H1 (cell line): ENCODE data around the gene SLC6A17. TPM values are rescaled to one million over a fixed set of nuclear protein-coding genes. Genes with fewer than 3 reads are reported as not detected.

Experiments used
- CTCF ChIA-PET: fragments of 300-600 bp; sonication (Branson Sonifier 250); formaldehyde crosslinking; loops from one replicate; lab custom pipeline; 2021; ENCODE audit not compliant: partially characterized antibody; lab: Charles Lee
- POLR2A ChIA-PET: fragments of 300-600 bp; sonication (Branson Sonifier 250); formaldehyde crosslinking; loops from one replicate; lab custom pipeline; 2021; ENCODE audit warnings: inconsistent platforms; ENCODE audit not compliant: partially characterized antibody; lab: Charles Lee
- DNase-seq, 2 experiments: peaks; one replicate each; pipeline versions ENCODE4 v3.0.0 to v3.0.0-alpha.2; 2010 to 2022; ENCODE audit warnings: low spot score in 2 of 2, low read depth in 1 of 2, mixed read lengths in 1 of 2
- FAIRE-seq: peaks from 2 replicates; lab custom pipeline; 2011; peaks lifted over from hg19 to GRCh38; lab: Jason Lieb, UNC
- H2AFZ ChIP-seq: 2 replicates; pipeline ENCODE4 v1.8.1; 2012; ENCODE audit warnings: low read length, inconsistent platforms
- H2AK5ac ChIP-seq: 2 replicates; pipeline ENCODE4 v1.6.1; 2013; ENCODE audit warnings: low read depth, low read length
- H2BK120ac ChIP-seq: replicated peaks from 2 replicates; pipeline ENCODE3; 2013; ENCODE audit warnings: low read depth, low read length, inconsistent platforms
- H2BK12ac ChIP-seq: 2 replicates; pipeline ENCODE4 v1.6.1; 2013; ENCODE audit warnings: low read depth, low read length
- H2BK15ac ChIP-seq: 2 replicates; pipeline ENCODE4 v1.6.1; 2013; ENCODE audit warnings: low read length
- H2BK20ac ChIP-seq: 2 replicates; pipeline ENCODE4 v1.6.1; 2013; ENCODE audit warnings: low read length
- H2BK5ac ChIP-seq: 2 replicates; pipeline ENCODE4 v1.6.1; 2013; ENCODE audit warnings: low read depth, low read length
- H3K14ac ChIP-seq: 2 replicates; pipeline ENCODE4 v1.6.1; 2013; ENCODE audit warnings: inconsistent platforms; ENCODE audit not compliant: insufficient read length
- H3K18ac ChIP-seq: 2 replicates; pipeline ENCODE4 v1.6.1; 2013; ENCODE audit warnings: low read length; ENCODE audit errors: extremely low read depth
- H3K23ac ChIP-seq: 2 replicates; pipeline ENCODE4 v1.6.1; 2013; ENCODE audit warnings: inconsistent platforms; ENCODE audit not compliant: insufficient read length
- H3K23me2 ChIP-seq: 2 replicates; pipeline ENCODE4 v1.6.1; 2013; ENCODE audit warnings: low read depth, low read length
- H3K27ac ChIP-seq: 2 replicates; pipeline ENCODE4 v1.6.1; 2011; ENCODE audit warnings: low read depth, low read length, inconsistent platforms
- H3K27me3 ChIP-seq, 4 experiments: replicated peaks in 1 of 4; 1 replicate in 1 of 4; 2 replicates in 3 of 4; pipeline versions ENCODE4 v1.6.1 to v1.8.1; 2011 to 2013; ENCODE audit warnings: low read length in 3 of 4, mild to moderate bottlenecking in 3 of 4, inconsistent platforms in 2 of 4, mixed read lengths in 2 of 4, moderate library complexity in 1 of 4; ENCODE audit not compliant: control insufficient read depth in 3 of 4, insufficient read depth in 3 of 4; ENCODE audit errors: extremely low read depth in 1 of 4
- H3K36me3 ChIP-seq, 4 experiments: 2 replicates each; pipeline versions ENCODE4 v1.6.1 to v1.8.1; 2011 to 2013; ENCODE audit warnings: mild to moderate bottlenecking in 4 of 4, low read length in 3 of 4, moderate library complexity in 2 of 4, control low read depth in 1 of 4, inconsistent platforms in 1 of 4; ENCODE audit not compliant: insufficient read depth in 4 of 4, control insufficient read depth in 2 of 4
- H3K4ac ChIP-seq: replicated peaks from 2 replicates; pipeline ENCODE3; 2013; ENCODE audit warnings: low read length, low read depth, mixed read lengths, inconsistent platforms; ENCODE audit not compliant: insufficient read length
- H3K4me1 ChIP-seq, 4 experiments: replicated peaks in 1 of 4; 1 replicate in 1 of 4; 2 replicates in 3 of 4; pipeline versions ENCODE4 v1.6.1 to v1.8.1; 2011 to 2013; ENCODE audit warnings: low read length in 3 of 4, inconsistent platforms in 2 of 4, mixed read lengths in 1 of 4; ENCODE audit not compliant: insufficient read depth in 4 of 4, control insufficient read depth in 3 of 4
- H3K4me2 ChIP-seq, 2 experiments: 2 replicates each; pipeline versions ENCODE4 v1.6.1 to v1.8.1; 2011 to 2013; ENCODE audit warnings: low read depth in 2 of 2, low read length in 2 of 2, control low read depth in 1 of 2, inconsistent platforms in 1 of 2, mild to moderate bottlenecking in 1 of 2; ENCODE audit not compliant: insufficient read depth in 1 of 2
- H3K4me3 ChIP-seq, 4 experiments: fragments of 200-600, 300-600 bp in 1 of 4; sonication (generic), shearing (Covaris generic), sonication (Bioruptor Twin) in 1 of 4; 2 replicates each; pipeline versions ENCODE4 v1.5.1 to v1.8.1; 2011 to 2016; ENCODE audit warnings: low read length in 4 of 4, low read depth in 3 of 4, control low read depth in 2 of 4, inconsistent platforms in 2 of 4, mild to moderate bottlenecking in 2 of 4, mixed read lengths in 1 of 4, moderate library complexity in 1 of 4; ENCODE audit not compliant: insufficient read depth in 2 of 4; ENCODE audit errors: extremely low read depth in 1 of 4
- H3K56ac ChIP-seq: replicated peaks from 2 replicates; pipeline ENCODE3; 2013; ENCODE audit warnings: low read depth, mild to moderate bottlenecking, mixed read lengths, low read length, inconsistent platforms; ENCODE audit not compliant: insufficient read length
- H3K79me1 ChIP-seq: 2 replicates; pipeline ENCODE4 v1.6.1; 2013; ENCODE audit warnings: low read depth, low read length, control low read depth
- H3K79me2 ChIP-seq, 2 experiments: 2 replicates each; pipeline versions ENCODE4 v1.6.1 to v1.8.1; 2012 to 2013; ENCODE audit warnings: low read length in 2 of 2, mild to moderate bottlenecking in 2 of 2, inconsistent platforms in 1 of 2; ENCODE audit not compliant: insufficient read depth in 2 of 2, control insufficient read depth in 1 of 2
- H3K9ac ChIP-seq, 4 experiments: replicated peaks in 1 of 4; 1 replicate in 1 of 4; 2 replicates in 3 of 4; pipeline versions ENCODE4 v1.6.1 to v1.8.1; 2011 to 2013; ENCODE audit warnings: low read depth in 3 of 4, low read length in 3 of 4, control low read depth in 2 of 4, mild to moderate bottlenecking in 2 of 4, moderate library complexity in 2 of 4, inconsistent platforms in 1 of 4; ENCODE audit errors: extremely low read depth in 1 of 4
- H3K9me3 ChIP-seq, 2 experiments: 2 replicates each; pipeline versions ENCODE4 v1.6.1 to v1.8.1; 2012 to 2013; ENCODE audit warnings: mild to moderate bottlenecking in 2 of 2, moderate library complexity in 2 of 2, control low read depth in 1 of 2, inconsistent platforms in 1 of 2, low read depth in 1 of 2, low read length in 1 of 2, mixed read lengths in 1 of 2; ENCODE audit not compliant: insufficient read depth in 2 of 2
- H4K20me1 ChIP-seq, 2 experiments: replicated peaks in 1 of 2; 2 replicates each; pipeline versions ENCODE3 to v1.8.1; 2011 to 2013; ENCODE audit warnings: inconsistent platforms in 2 of 2, low read length in 2 of 2, mild to moderate bottlenecking in 1 of 2; ENCODE audit not compliant: insufficient read depth in 2 of 2, control insufficient read depth in 1 of 2
- H4K5ac ChIP-seq: 2 replicates; pipeline ENCODE4 v1.6.1; 2013; ENCODE audit warnings: low read length, low read depth, mixed read lengths, inconsistent platforms; ENCODE audit not compliant: insufficient read length
- H4K8ac ChIP-seq: 2 replicates; pipeline ENCODE4 v1.8.0; 2013; ENCODE audit warnings: mild to moderate bottlenecking, moderate library complexity, low read length, inconsistent platforms; ENCODE audit not compliant: insufficient read depth; ENCODE audit errors: extremely low read depth
- H4K91ac ChIP-seq: replicated peaks from 2 replicates; pipeline ENCODE3; 2013; ENCODE audit warnings: low read length, mixed read lengths, inconsistent platforms; ENCODE audit not compliant: insufficient read length
- CHD2 ChIP-seq: IDR thresholded peaks from 2 replicates; pipeline ENCODE4 v1.6.1; 2012; ENCODE audit warnings: low read length, improper control_type of control experiment
- CTBP2 ChIP-seq: IDR thresholded peaks from 2 replicates; pipeline ENCODE4 v1.7.0; 2011; ENCODE audit warnings: borderline replicate concordance, mild to moderate bottlenecking, moderate library complexity, mixed read lengths, low read length; ENCODE audit not compliant: insufficient read depth, insufficient read length
- EP300 ChIP-seq, 2 experiments: IDR thresholded peaks; 1 replicate in 1 of 2; 2 replicates in 1 of 2; pipeline ENCODE4 v1.6.1; 2011 to 2012; ENCODE audit warnings: low read depth in 2 of 2, low read length in 2 of 2, mild to moderate bottlenecking in 2 of 2, borderline replicate concordance in 1 of 2, inconsistent platforms in 1 of 2, moderate library complexity in 1 of 2
- GABPA ChIP-seq: IDR thresholded peaks from 2 replicates; pipeline ENCODE4 v1.6.1; 2011; ENCODE audit warnings: mild to moderate bottlenecking, low read length, moderate library complexity, borderline replicate concordance; ENCODE audit not compliant: insufficient read depth
- JUN ChIP-seq: IDR thresholded peaks from 2 replicates; pipeline ENCODE4 v1.6.1; 2011; ENCODE audit warnings: low read depth, mild to moderate bottlenecking, improper control_type of control experiment, low read length
- MAFK ChIP-seq: IDR thresholded peaks from 2 replicates; pipeline ENCODE4 v1.6.1; 2012; ENCODE audit warnings: low read depth, mild to moderate bottlenecking, improper control_type of control experiment, low read length
- NRF1 ChIP-seq: IDR thresholded peaks from 2 replicates; pipeline ENCODE4 v1.6.1; 2011; ENCODE audit warnings: mild to moderate bottlenecking, low read depth, low read length, improper control_type of control experiment
- POLR2A ChIP-seq, 2 experiments: IDR thresholded peaks; 1 replicate in 1 of 2; 2 replicates in 1 of 2; pipeline ENCODE4 v1.6.1; 2011; ENCODE audit warnings: low read depth in 2 of 2, low read length in 2 of 2, mild to moderate bottlenecking in 2 of 2; ENCODE audit errors: control extremely low read depth in 1 of 2
- RFX5 ChIP-seq: IDR thresholded peaks from 2 replicates; pipeline ENCODE4 v1.6.1; 2011; ENCODE audit warnings: low read depth, low read length, improper control_type of control experiment, borderline replicate concordance
- SIN3A ChIP-seq, 2 experiments: IDR thresholded peaks in 1 of 2; conservative IDR thresholded peaks in 1 of 2; 2 replicates each; pipeline ENCODE4 v1.6.1; 2011 to 2012; ENCODE audit warnings: low read length in 2 of 2, improper control_type of control experiment in 1 of 2, low read depth in 1 of 2, mild to moderate bottlenecking in 1 of 2
- TAF7 ChIP-seq: optimal IDR thresholded peaks from 2 replicates; pipeline ENCODE3; 2011; ENCODE audit warnings: low read depth, mild to moderate bottlenecking, inconsistent platforms, low read length, moderate library complexity, borderline replicate concordance
- TBP ChIP-seq: IDR thresholded peaks from 2 replicates; pipeline ENCODE4 v1.6.1; 2011; ENCODE audit warnings: low read depth, low read length, improper control_type of control experiment
- ZNF274 ChIP-seq: IDR thresholded peaks from 2 replicates; pipeline ENCODE4 v1.7.0; 2012; ENCODE audit warnings: low read length, borderline replicate concordance; ENCODE audit errors: extremely low read depth
- WGBS, 2 experiments: shearing (Covaris generic) in 1 of 2; methylation state at CpG; one replicate each; pipeline versions ENCODE4 v1.1.6 to v1.1.7; 2013 to 2015; ENCODE audit warnings: low lambda C conversion rate in 2 of 2, mixed read lengths in 2 of 2, inconsistent platforms in 1 of 2, low coverage in 1 of 2, missing lambda C conversion rate in 1 of 2; ENCODE audit not compliant: insufficient replicate concordance in 2 of 2, insufficient coverage in 1 of 2, insufficient read length in 1 of 2; ENCODE audit errors: extremely low coverage in 1 of 2, missing lambda C conversion rate in 1 of 2; 5-methylcytosine and 5-hydroxymethylcytosine counted together
- polyA plus RNA-seq, 7 experiments: library from polyadenylated mRNA; depleted of rRNA in 3 of 7; stranded (reverse) in 5 of 7; unstranded in 2 of 7; fragments of >200 nt in 5 of 7; fragments of 200-250 nt in 2 of 7; gene quantifications; 1 replicate in 5 of 7; 2 replicates in 1 of 7; 4 replicates in 1 of 7; pipeline versions ENCODE4 v1.2.1 to v1.2.3, GENCODE V29; 2011 to 2013; ENCODE audit warnings: missing spikeins in 2 of 7, mixed read lengths in 2 of 7
- total RNA-seq: library from RNA; stranded (reverse); fragmentation: NEBNext Ultra II Directional; extraction: Animal tissue kit (Norgen Biotek cat#: 25700); gene quantifications from 2 replicates; pipeline ENCODE4 v1.2.1, GENCODE V29; 2021
- TF ChIP-seq, protein P1 (sequence below): IDR thresholded peaks from 2 replicates; pipeline ENCODE4 v1.6.1; 2012; ENCODE audit warnings: inconsistent platforms

The SLC6A17 gene
- total and polyA plus RNA-seq, 2 of the 8 experiments (the other 6 are each of a cell fraction or from before 2014, with no cell fraction given) = 0.15 to 0.28 TPM

DNA sequence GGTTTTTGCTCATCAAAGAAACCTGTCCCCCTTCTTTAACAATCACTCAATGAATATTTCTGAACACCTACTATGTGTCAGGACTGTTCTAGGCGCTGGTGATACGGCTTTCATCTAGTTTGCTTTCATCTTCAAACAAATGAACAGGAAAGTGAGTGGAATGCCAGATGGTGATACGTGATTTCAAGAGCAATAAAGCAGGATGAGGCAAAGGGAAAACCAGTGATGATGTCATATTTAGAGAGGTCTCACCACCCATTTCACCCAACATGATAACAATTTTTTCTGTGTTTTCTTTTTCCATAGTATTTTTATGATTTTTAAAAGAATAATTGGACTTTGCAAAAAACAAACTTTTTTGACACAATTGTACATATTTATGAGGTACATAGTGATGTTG lies 11.3 kb upstream of the SLC6A17 start:
- Histone ChIP-seq H2BK15ac (no peak overlapping the region), H3K9me3 (no peaks in the 10 kb centered on the region), H2BK12ac (no peak overlapping the region), H3K27me3 (peaks cover 0 to 5% (median 0%) of the 10 kb centered on the region in 4 experiments; a peak in 3 of 7 replicates), H3K4me3 (no peak overlapping the region), H3K79me1 (no peaks in the 10 kb centered on the region), H2AK5ac (no peak overlapping the region), H2AFZ (no peak overlapping the region), H2BK120ac (no peak overlapping the region), H3K9ac (no peak overlapping the region), H3K23me2 (peaks cover 2% of the 10 kb centered on the region; the same call in 1 of the 2 replicates), H3K23ac (no peak overlapping the region), H2BK5ac (no peak overlapping the region), H3K4me1 (peaks cover 3 to 21% (median 13%) of the 10 kb centered on the region in 4 experiments; a peak in 5 of 7 replicates), H3K79me2 (no peaks in the 10 kb centered on the region), H3K18ac (no peak overlapping the region), H2BK20ac (no peak overlapping the region), H3K36me3 (no peaks in the 10 kb centered on the region), H3K4ac (no peak overlapping the region), H4K20me1 (no peaks in the 10 kb centered on the region), H3K27ac (no peak overlapping the region), H4K91ac (no peak overlapping the region), H4K5ac (no peak overlapping the region), H3K4me2 (no peak overlapping the region), H4K8ac (no peak overlapping the region), H3K14ac (no peak overlapping the region), H3K56ac (no peak overlapping the region)
- WGBS, 2 experiments = 93% methylated on average over 3 of the region's 3 CpGs; no CpG with 5 or more reads in 1 of the 2 experiments
- POLR2A ChIA-PET = interaction anchor here (0.6 kb wide), 1 partner anchor 882 kb away, joined by 3 read pairs; no protein-coding TSS in a partner anchor
- CTCF ChIA-PET = interaction anchor here (1.4 kb wide), 1 partner anchor 12 kb away, joined by 5 read pairs; the partner anchor contains the start of gene SLC6A17
- no peak for DNase-seq
- FAIRE-seq = no peak
- TF ChIP-seq CHD2 = no peak
- TF ChIP-seq CTBP2 = no peak
- TF ChIP-seq, protein P1, sequence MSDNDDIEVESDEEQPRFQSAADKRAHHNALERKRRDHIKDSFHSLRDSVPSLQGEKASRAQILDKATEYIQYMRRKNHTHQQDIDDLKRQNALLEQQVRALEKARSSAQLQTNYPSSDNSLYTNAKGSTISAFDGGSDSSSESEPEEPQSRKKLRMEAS = no peak
- TF ChIP-seq MAFK = no peak
- TF ChIP-seq EP300 (IDR thresholded peaks at IDR 0.05; ENCODE audit: borderline replicate concordance in 1 of 2, low read depth in 2 of 2, low read length in 2 of 2) = no peak
- TF ChIP-seq ZNF274 = no peak
- TF ChIP-seq SIN3A (conservative IDR thresholded peaks at IDR 0.05 in 1 of 2, IDR thresholded peaks at IDR 0.05 in 1 of 2; ENCODE audit: low read depth in 1 of 2, low read length in 2 of 2) = no peak
- TF ChIP-seq TAF7 = no peak
- TF ChIP-seq JUN = no peak
- TF ChIP-seq RFX5 = no peak
- TF ChIP-seq POLR2A (IDR thresholded peaks at IDR 0.05; ENCODE audit: control extremely low read depth in 1 of 2, low read depth in 2 of 2, low read length in 2 of 2) = no peak
- TF ChIP-seq TBP = no peak
- no peak for TF ChIP-seq GABPA
- TF ChIP-seq NRF1 = no peak
